Measurements from ENCODE around the gene CERS3. TPM values are rescaled to one million over a fixed set of nuclear protein-coding genes. Genes with fewer than 3 reads are reported as not detected.

Gene CERS3
- total RNA-seq, 4 donors from 2014 or later = 4.7 TPM; not detected in 3

GRCh38 chr15:100517846-100518245, 10.9 kb downstream of the CERS3 start:
- TF ChIP-seq CTCF (IDR thresholded peaks at IDR 0.05; ENCODE audit: low read depth) = no peak

GRCh38 chr15:100516643-100517512, 11.9 kb downstream of the CERS3 start:
- TF ChIP-seq CTCF (IDR thresholded peaks at IDR 0.05; ENCODE audit: low read depth) = no peak

GRCh38 chr15:100515758-100516157, 13.0 kb downstream of the CERS3 start:
- TF ChIP-seq CTCF (IDR thresholded peaks at IDR 0.05; ENCODE audit: low read depth) = no peak

GRCh38 chr15:100508641-100509300, 20.0 kb downstream of the CERS3 start:
- TF ChIP-seq CTCF (IDR thresholded peaks at IDR 0.05; ENCODE audit: low read depth) = no peak

- TF ChIP-seq CTCF (IDR thresholded peaks at IDR 0.05; ENCODE audit: low read depth) = no peak
These were observed 26.1 kb downstream of the CERS3 start for GRCh38 chr15:100502651-100503050.

- no peak for TF ChIP-seq CTCF (IDR thresholded peaks at IDR 0.05; ENCODE audit: low read depth)
These were observed 27.6 kb downstream of the CERS3 start for GRCh38 chr15:100501117-100501516.

- TF ChIP-seq CTCF (IDR thresholded peaks at IDR 0.05; ENCODE audit: low read depth) = no peak
These were observed 28.3 kb downstream of the CERS3 start for GRCh38 chr15:100500226-100500990.

Measured in subcutaneous adipose tissue (tissue), 4 donors.